AG10803 (cell line): ENCODE data around the gene TMEM92.

Source experiments
- DNase-seq: peaks from one replicate; pipeline ENCODE4 v3.0.0; 2010; ENCODE audit warnings: low read depth
- H3K4me3 ChIP-seq: 2 replicates; pipeline ENCODE4 v1.5.1; 2011; ENCODE audit warnings: mild to moderate bottlenecking, low read length, control low read depth
- CTCF ChIP-seq: conservative IDR thresholded peaks from 2 replicates; pipeline ENCODE4 v1.5.1; 2011; ENCODE audit warnings: mild to moderate bottlenecking, low read length, control low read depth, inconsistent platforms

The TMEM92 gene

GRCh38 chr17:50263331-50264262, 10.7 kb upstream of the TMEM92 start:
- H3K4me3 ChIP-seq: peak overlapping the region; percentile 49
- TF ChIP-seq CTCF: peak; percentile 14; the same call in 1 of the 2 replicates
- no peak for DNase-seq

- DNase-seq: peak; percentile 47
- H3K4me3 ChIP-seq: peak overlapping the region; percentile 49
These were observed 9.8 kb upstream of the TMEM92 start for GRCh38 chr17:50264263-50265113.

GRCh38 chr17:50265212-50265611, 9.1 kb upstream of the TMEM92 start:
- no peak for DNase-seq
- no peak for TF ChIP-seq CTCF
- peak overlapping the region; percentile 49; the same call in 1 of the 2 replicates for H3K4me3 ChIP-seq

More at GRCh38 chr17:50264263-50265113, 9.8 kb upstream of the TMEM92 start:
- no peak; the same call in 1 of the 2 replicates for TF ChIP-seq CTCF

- no peak for TF ChIP-seq CTCF
- DNase-seq: no peak
- peak overlapping the region; percentile 47 for H3K4me3 ChIP-seq
These were observed 8.5 kb upstream of the TMEM92 start for GRCh38 chr17:50265690-50266315.

GRCh38 chr17:50266384-50267073, 7.7 kb upstream of the TMEM92 start:
- H3K4me3 ChIP-seq: peak overlapping the region; percentile 47
- DNase-seq: peak; percentile 86
- peak; percentile 35 for TF ChIP-seq CTCF

GRCh38 chr17:50267074-50267841, 7.0 kb upstream of the TMEM92 start:
- no peak for TF ChIP-seq CTCF
- peak overlapping the region; percentile 47 for H3K4me3 ChIP-seq
- peak; percentile 85 for DNase-seq
